Body of pancreas (tissue), 4 donors: Measurements from ENCODE around the gene TMEM130.

Experiments
- CTCF ChIP-seq, 7 experiments: fragments of 450-650 bp in 4 of 7; fragments of 200-600 bp in 3 of 7; sonication (generic) in 3 of 7; IDR thresholded peaks; one replicate each; pipeline ENCODE4 v1.5.1; 2016 to 2019; ENCODE audit warnings: antibody characterized with exemption in 7 of 7
- POLR2A ChIP-seq, 3 donors: fragments of 450-650 bp; IDR thresholded peaks; one replicate each; pipeline ENCODE4 v1.6.1; 2016; ENCODE audit warnings: antibody characterized with exemption in 3 of 3, mild to moderate bottlenecking in 2 of 3

- TF ChIP-seq CTCF (IDR thresholded peaks at IDR 0.05) = no peak
- no peak for TF ChIP-seq POLR2A (IDR thresholded peaks at IDR 0.05)
These were observed 59.5 kb downstream of the TMEM130 start for GRCh38 chr7:98810153-98810802.
